Measurements from ENCODE around the gene OTOP2.
"Not testable (repeated sequence)": the region's sequence is repeated elsewhere in the genome, so short reads cannot be mapped to it uniquely, and the experiment has no call there.

Gene OTOP2

DNA sequence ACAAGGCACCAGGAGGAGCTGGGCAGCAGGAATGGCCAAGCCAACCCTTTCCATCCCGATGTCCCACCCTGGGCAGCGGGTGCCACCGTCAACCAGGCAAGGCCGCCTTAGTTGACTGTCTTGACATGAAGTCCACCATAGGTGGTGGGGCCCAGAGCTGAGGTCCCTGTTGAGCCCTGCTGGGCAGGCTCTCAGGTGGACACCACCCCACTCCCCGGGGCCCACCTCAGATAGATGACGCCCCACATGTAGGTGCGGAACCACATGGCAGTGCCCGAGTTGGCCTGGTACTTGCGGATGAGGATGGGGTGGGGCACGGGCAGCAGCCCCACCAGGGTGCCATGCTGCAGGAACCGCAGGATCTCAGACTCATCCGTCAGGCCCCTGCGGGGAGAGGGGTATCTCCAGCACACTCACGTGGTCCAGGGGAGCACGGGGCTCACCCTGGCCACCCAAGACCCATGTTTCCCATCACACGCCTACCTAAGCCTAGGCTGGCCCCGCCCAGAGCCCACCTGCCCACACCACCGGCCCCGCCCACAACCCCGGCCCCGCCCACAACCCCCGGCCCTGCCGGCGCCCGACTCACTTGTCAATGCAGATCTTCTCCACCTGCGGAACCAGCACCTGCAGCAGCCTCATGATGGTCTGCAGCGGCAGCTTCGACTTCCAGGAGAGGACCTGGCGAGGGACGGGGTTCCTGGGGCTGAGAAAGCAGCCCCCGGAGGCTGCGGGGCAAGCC is 27.8 kb downstream of the OTOP2 start:
- no peak for DNase-seq (ENCODE audit: low read depth in 1 of 2, low spot score in 1 of 2)

- no peak for DNase-seq (ENCODE audit: low read depth in 1 of 2, low spot score in 1 of 2)
Measured at GRCh38 chr17:74952431-74953133, 28.5 kb downstream of the OTOP2 start.

GRCh38 chr17:74953134-74953687 is 29.1 kb downstream of the OTOP2 start:
- DNase-seq (ENCODE audit: low read depth in 1 of 2, low spot score in 1 of 2) = no peak

GRCh38 chr17:74954115-74954514 is 30.0 kb downstream of the OTOP2 start:
- DNase-seq (ENCODE audit: low read depth in 1 of 2, low spot score in 1 of 2) = no peak

GRCh38 chr17:74954665-74955421 is 30.8 kb downstream of the OTOP2 start:
- no peak for DNase-seq (ENCODE audit: low read depth in 1 of 2, low spot score in 1 of 2)

GRCh38 chr17:74956093-74956492 is 32.0 kb downstream of the OTOP2 start:
- no peak for DNase-seq (ENCODE audit: low read depth in 1 of 2, low spot score in 1 of 2)

DNA sequence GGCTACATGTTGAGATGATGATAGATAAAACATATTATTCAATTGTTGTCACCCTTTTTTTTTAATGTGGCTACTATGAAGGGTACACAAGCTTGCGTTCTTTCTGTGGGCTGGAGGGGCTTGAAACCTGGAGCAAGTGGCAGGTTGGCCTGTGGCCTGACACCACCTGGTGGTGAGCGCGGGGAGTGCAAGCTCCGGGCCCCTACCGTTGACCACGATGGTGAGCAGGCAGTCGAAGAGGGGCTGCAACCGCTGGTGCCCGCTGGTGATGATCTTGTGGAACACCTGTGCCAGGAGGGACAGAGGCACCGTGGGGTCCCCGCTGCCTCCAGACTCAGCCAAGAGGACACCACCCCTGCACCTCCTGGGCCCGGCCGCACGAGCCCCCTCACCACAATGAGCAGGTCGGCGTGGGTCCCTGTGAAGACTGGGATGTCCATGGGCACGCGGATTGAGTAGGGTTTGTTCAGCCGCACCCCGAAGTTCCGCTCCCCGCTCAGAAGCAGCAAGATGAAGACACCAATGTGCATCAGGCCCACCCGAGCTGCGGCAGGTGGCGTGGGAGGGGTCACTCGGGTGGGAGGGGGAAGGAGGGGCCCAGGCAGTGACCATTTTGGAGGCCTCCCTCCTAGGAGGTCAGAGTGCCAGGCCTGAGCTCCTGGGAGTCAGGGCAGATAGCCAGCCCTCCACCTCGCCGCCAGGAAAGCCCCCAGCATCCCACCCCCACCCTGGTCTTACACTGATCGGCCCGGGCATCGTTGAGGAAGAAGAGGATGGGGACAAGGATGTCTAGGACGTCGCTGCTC is 34.1 kb downstream of the OTOP2 start:
- peak; percentile 66 to 75 for DNase-seq (ENCODE audit: low read depth in 1 of 2, low spot score in 1 of 2)

- DNase-seq (ENCODE audit: low read depth in 1 of 2, low spot score in 1 of 2) = no peak
Measured at GRCh38 chr17:74959826-74960515, 35.9 kb downstream of the OTOP2 start.

- DNase-seq (ENCODE audit: low read depth in 1 of 2, low spot score in 1 of 2) = peak in 1 of 2 donors; percentile 30
Measured at GRCh38 chr17:74960570-74961342, 36.7 kb downstream of the OTOP2 start.

GRCh38 chr17:74961657-74962350 is 37.7 kb downstream of the OTOP2 start:
- peak; percentile 76 to 83 for DNase-seq (ENCODE audit: low read depth in 1 of 2, low spot score in 1 of 2)

DNA sequence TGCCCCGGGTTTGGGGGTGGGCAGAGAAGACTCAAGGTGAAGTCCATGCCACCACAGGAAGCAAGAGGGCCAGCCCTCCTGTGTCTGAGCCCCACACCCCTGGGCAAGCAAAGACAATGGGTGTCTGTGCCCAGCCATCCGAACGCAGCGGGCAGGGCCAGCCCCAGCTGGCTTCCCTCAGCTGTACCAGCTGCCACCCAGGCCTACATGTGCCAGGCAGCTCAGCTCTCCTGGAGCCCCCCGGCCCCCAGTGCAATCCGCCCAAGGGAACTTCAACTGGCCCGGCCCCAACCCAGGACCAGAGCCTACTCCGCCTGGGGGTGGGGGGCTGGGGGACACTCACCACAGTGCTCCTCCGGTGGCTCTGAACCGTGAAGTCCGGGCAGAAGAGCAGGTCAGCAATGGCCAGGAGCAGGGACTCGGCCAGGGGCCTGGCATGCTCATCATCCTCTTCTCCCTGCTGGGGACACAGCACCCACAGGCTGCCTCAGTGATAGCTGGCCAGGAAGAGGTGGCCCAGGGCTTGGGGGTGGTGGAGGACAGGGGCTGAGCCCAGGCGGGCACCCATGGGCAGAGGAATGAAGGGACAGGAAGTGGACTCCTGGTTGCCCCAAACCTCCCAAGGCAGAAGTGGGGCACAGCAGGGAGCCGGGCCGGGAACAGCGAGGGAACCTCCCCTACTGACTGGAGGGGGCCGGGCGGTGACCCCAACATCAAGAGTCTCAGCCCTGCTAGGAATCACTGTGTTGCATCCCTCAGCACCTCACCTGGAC is 38.7 kb downstream of the OTOP2 start:
- no peak for DNase-seq (ENCODE audit: low read depth in 1 of 2, low spot score in 1 of 2)

- DNase-seq (ENCODE audit: low read depth in 1 of 2, low spot score in 1 of 2) = no peak
Measured at GRCh38 chr17:74963656-74964055, 39.6 kb downstream of the OTOP2 start.

- no peak for DNase-seq (ENCODE audit: low read depth in 1 of 2, low spot score in 1 of 2)
Measured at GRCh38 chr17:74964246-74964761, 40.2 kb downstream of the OTOP2 start.

DNA sequence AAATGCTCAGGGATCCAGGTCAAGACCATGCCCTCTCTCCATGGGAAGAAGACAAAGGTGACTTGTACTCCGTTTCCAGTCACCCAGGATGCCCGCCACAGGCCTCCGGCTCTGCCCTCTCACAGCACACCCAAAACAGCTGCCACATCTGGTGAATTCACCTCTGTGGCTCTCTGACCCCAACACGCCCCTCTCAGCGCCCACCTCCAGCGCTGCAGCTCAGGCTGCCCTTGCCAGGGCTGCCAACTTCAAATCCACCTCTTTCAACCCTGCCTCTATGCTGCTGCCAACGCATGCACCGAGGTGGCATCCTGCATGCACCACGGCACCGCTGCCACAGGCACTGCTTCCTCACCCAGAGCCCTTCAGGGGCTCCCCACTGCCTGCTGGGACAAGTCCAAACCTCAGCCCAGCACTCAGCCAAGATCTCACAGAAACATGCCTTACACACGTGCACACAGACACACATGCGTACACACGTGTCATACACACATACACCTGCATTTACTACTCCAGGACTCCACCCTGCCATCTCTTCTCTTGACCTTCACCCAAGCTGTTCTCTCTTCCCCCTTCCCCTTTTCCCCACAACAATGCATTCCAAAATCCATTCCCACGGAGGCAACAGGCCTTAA is 41.0 kb downstream of the OTOP2 start:
- no peak for DNase-seq (ENCODE audit: low read depth in 1 of 2, low spot score in 1 of 2)

- no peak for DNase-seq (ENCODE audit: low read depth in 1 of 2, low spot score in 1 of 2)
Measured at GRCh38 chr17:74968361-74968780, 44.3 kb downstream of the OTOP2 start.

GRCh38 chr17:74969501-74969900 is 45.4 kb downstream of the OTOP2 start:
- DNase-seq (ENCODE audit: low read depth in 1 of 2, low spot score in 1 of 2) = not testable (repeated sequence)

- no peak for DNase-seq (ENCODE audit: low read depth in 1 of 2, low spot score in 1 of 2)
Measured at GRCh38 chr17:74970395-74970794, 46.3 kb downstream of the OTOP2 start.
